A549 (cell line): Measurements from ENCODE around the gene PIP4K2A. TPM values are rescaled to one million over a fixed set of nuclear protein-coding genes. Genes with fewer than 3 reads are reported as not detected.

Source experiments
- ATAC-seq, 2 experiments: fragments of 200-7000 bp in 1 of 2; fragments of >200 bp in 1 of 2; cut with Nextera tagmentation in 1 of 2; cut with Tn5 transposase in 1 of 2; 3 replicates each; pipeline versions ENCODE4 v1.8.0 to v1.9.1; 2018 to 2020; ENCODE audit warnings: mild to moderate bottlenecking in 1 of 2, moderate library complexity in 1 of 2
- CTCF ChIA-PET: fragments of 300-600 bp; sonication (Branson Sonifier 250); formaldehyde crosslinking; extraction: SDS; loops from one replicate; lab custom pipeline; 2021; ENCODE audit warnings: antibody characterized with exemption, inconsistent platforms; lab: Yijun Ruan, JAX
- POLR2A ChIA-PET: fragments of 350-600 bp; formaldehyde crosslinking; extraction: SDS; loops from one replicate; lab custom pipeline; 2021; ENCODE audit warnings: antibody characterized with exemption, inconsistent platforms; lab: Yijun Ruan, JAX
- DNase-seq, 2 experiments: peaks; one replicate each; pipeline versions ENCODE4 v3.0.0 to v3.0.0-alpha.2; 2011 to 2016; ENCODE audit warnings: low read depth in 1 of 2, low spot score in 1 of 2
- FAIRE-seq: peaks from 2 replicates; lab custom pipeline; 2011; peaks lifted over from hg19 to GRCh38; lab: Jason Lieb, UNC
- H3K27ac ChIP-seq, 2 experiments: fragments of >200 bp; sonication (Bioruptor Twin); formaldehyde crosslinking; 3 replicates each; pipeline ENCODE4 v1.5.1; 2016 to 2017
- H3K4me1 ChIP-seq: fragments of >200 bp; sonication (Bioruptor Twin); formaldehyde crosslinking; 3 replicates; pipeline ENCODE4 v1.6.1; 2016
- H3K4me2 ChIP-seq: fragments of >200 bp; sonication (Bioruptor Twin); formaldehyde crosslinking; 3 replicates; pipeline ENCODE4 v1.6.1; 2016
- H3K4me3 ChIP-seq: fragments of >200 bp; sonication (Bioruptor Twin); formaldehyde crosslinking; 3 replicates; pipeline ENCODE4 v1.5.1; 2016
- H3K9me3 ChIP-seq: fragments of >200 bp; sonication (Bioruptor Twin); formaldehyde crosslinking; 3 replicates; pipeline ENCODE4 v1.6.1; 2016
- ATOH8 ChIP-seq: fragments of 250-450 bp; sonication (Bioruptor Pico); IDR thresholded peaks from 2 replicates; pipeline ENCODE4 v1.5.0; 2020; ENCODE audit warnings: low read depth, mild to moderate bottlenecking, moderate library complexity
- CHD2 ChIP-seq: fragments of 150-350 bp; IDR thresholded peaks from 2 replicates; pipeline ENCODE4 v1.6.1; 2014; ENCODE audit warnings: low read length; ENCODE audit not compliant: partially characterized antibody
- CHD4 ChIP-seq: fragments of 200-600 bp; sonication (generic); IDR thresholded peaks from 2 replicates; pipeline ENCODE4 v1.6.1; 2016; ENCODE audit warnings: antibody characterized with exemption, mild to moderate bottlenecking, borderline replicate concordance
- EHMT2 ChIP-seq: fragments of 200-600 bp; sonication (generic); IDR thresholded peaks from 2 replicates; pipeline ENCODE4 v1.6.1; 2016; ENCODE audit warnings: antibody characterized with exemption, low read depth, mild to moderate bottlenecking, moderate library complexity
- ESRRA ChIP-seq: fragments of 150-350 bp; IDR thresholded peaks from 2 replicates; pipeline ENCODE4 v1.6.1; 2014; ENCODE audit warnings: mild to moderate bottlenecking, low read length, borderline replicate concordance
- FOSL2 ChIP-seq, 2 experiments: fragments of 450-650 bp in 1 of 2; fragments of >200 bp in 1 of 2; sonication (Bioruptor Twin) in 1 of 2; formaldehyde crosslinking; IDR thresholded peaks; 2 replicates each; pipeline versions ENCODE4 v1.5.0 to v1.6.1; 2016 to 2020; ENCODE audit warnings: mild to moderate bottlenecking in 1 of 2, moderate library complexity in 1 of 2
- FOXS1 ChIP-seq: fragments of 250-450 bp; sonication (Bioruptor Pico); IDR thresholded peaks from 2 replicates; pipeline ENCODE4 v1.5.0; 2020; ENCODE audit warnings: mild to moderate bottlenecking, moderate library complexity
- GATA3 ChIP-seq: IDR thresholded peaks from 2 replicates; pipeline ENCODE4 v1.6.1; 2012; ENCODE audit warnings: borderline replicate concordance
- HDAC2 ChIP-seq: fragments of 200-600 bp; sonication (generic); IDR thresholded peaks from 2 replicates; pipeline ENCODE4 v1.6.1; 2016
- HOXA7 ChIP-seq: fragments of 250-450 bp; sonication (Bioruptor Pico); IDR thresholded peaks from 2 replicates; pipeline ENCODE4 v1.5.0; 2020; ENCODE audit warnings: mild to moderate bottlenecking, moderate library complexity
- HOXB13 ChIP-seq: fragments of 250-450 bp; sonication (Bioruptor Pico); IDR thresholded peaks from 2 replicates; pipeline ENCODE4 v1.5.0; 2020; ENCODE audit warnings: low read depth, mild to moderate bottlenecking, moderate library complexity
- HOXB5 ChIP-seq: fragments of 250-450 bp; sonication (Bioruptor Pico); IDR thresholded peaks from 2 replicates; pipeline ENCODE4 v1.5.0; 2020; ENCODE audit warnings: mild to moderate bottlenecking, moderate library complexity
- MAFK ChIP-seq: fragments of 450-650 bp; IDR thresholded peaks from 2 replicates; pipeline ENCODE4 v1.6.1; 2014; ENCODE audit not compliant: partially characterized antibody
- MAX ChIP-seq: IDR thresholded peaks from 2 replicates; pipeline ENCODE4 v1.6.1; 2012
- MAZ ChIP-seq: fragments of 150-350 bp; IDR thresholded peaks from 2 replicates; pipeline ENCODE4 v1.6.1; 2014; ENCODE audit warnings: antibody characterized with exemption, low read depth, low read length, borderline replicate concordance
- MYC ChIP-seq: IDR thresholded peaks from 2 replicates; pipeline ENCODE4 v1.6.1; 2012; ENCODE audit warnings: mild to moderate bottlenecking, inconsistent platforms, low read length, improper control_type of control experiment, borderline replicate concordance
- NPAS2 ChIP-seq: fragments of 250-450 bp; sonication (Bioruptor Pico); IDR thresholded peaks from 2 replicates; pipeline ENCODE4 v1.8.0; 2022; ENCODE audit warnings: mild to moderate bottlenecking, moderate library complexity, borderline replicate concordance
- POLR2AphosphoS2 ChIP-seq: conservative IDR thresholded peaks from 2 replicates; pipeline ENCODE4 v1.6.1; 2012; ENCODE audit warnings: low read length, improper control_type of control experiment, inconsistent platforms
- RARB ChIP-seq: fragments of 250-450 bp; sonication (Bioruptor Pico); IDR thresholded peaks from 2 replicates; pipeline ENCODE4 v1.8.0; 2021; ENCODE audit warnings: mild to moderate bottlenecking, moderate library complexity
- RCOR1 ChIP-seq: fragments of 150-350 bp; IDR thresholded peaks from 2 replicates; pipeline ENCODE4 v1.6.1; 2014; ENCODE audit warnings: antibody characterized with exemption, low read length, low read depth
- REST ChIP-seq: fragments of 200-600 bp; sonication (generic); IDR thresholded peaks from 2 replicates; pipeline ENCODE4 v1.6.1; 2016; ENCODE audit warnings: antibody characterized with exemption, mild to moderate bottlenecking, moderate library complexity
- SMC3 ChIP-seq: fragments of >200 bp; sonication (Bioruptor Twin); formaldehyde crosslinking; IDR thresholded peaks from 3 replicates; pipeline ENCODE4 v1.6.1; 2018; ENCODE audit warnings: inconsistent platforms
- TP53 ChIP-seq: fragments of 250-450 bp; sonication (Bioruptor Pico); IDR thresholded peaks from 2 replicates; pipeline ENCODE4 v1.5.0; 2021; ENCODE audit warnings: mild to moderate bottlenecking, moderate library complexity
- ZFP36 ChIP-seq: fragments of 450-650 bp; IDR thresholded peaks from 2 replicates; pipeline ENCODE4 v1.6.1; 2014; ENCODE audit warnings: borderline replicate concordance; ENCODE audit not compliant: partially characterized antibody
- ZSCAN20 ChIP-seq: fragments of 250-450 bp; sonication (Bioruptor Pico); IDR thresholded peaks from 2 replicates; pipeline ENCODE4 v1.8.0; 2022; ENCODE audit warnings: mild to moderate bottlenecking, moderate library complexity
- WGBS: methylation state at CpG from one replicate; pipeline ENCODE4 v1.1.6; 2017; ENCODE audit errors: missing lambda C conversion rate; 5-methylcytosine and 5-hydroxymethylcytosine counted together
- polyA plus RNA-seq, 4 experiments: library from polyadenylated mRNA; depleted of rRNA in 3 of 4; stranded (reverse); fragments of >200 nt; fragmentation: RNase III in 1 of 4; extraction: RNeasy Plus Mini Kit Qiagen cat#74134 plus additional on column Dnase treatment in 1 of 4; gene quantifications; 2 replicates in 3 of 4; 3 replicates in 1 of 4; pipeline ENCODE4 v1.2.3, GENCODE V29; 2011 to 2017

The PIP4K2A gene
- polyA plus RNA-seq, 2 of the 4 experiments (the other 2 are of a cell fraction): 23.1 to 24.0 TPM

- ChIA-PET POLR2A (no interaction called here), CTCF (no interaction called here)
- ATAC-seq (no peak), DNase-seq (no peak), FAIRE-seq (no peak)
- Histone ChIP-seq H3K4me2 (no peak overlapping the region), H3K27ac (no peak overlapping the region), H3K4me3 (no peak overlapping the region), H3K9me3 (no peaks in the 10 kb centered on the region), H3K4me1 (peaks cover 27% of the 10 kb centered on the region)
- WGBS: 90% methylated on average over 12 of the region's 12 CpGs
- no peak for TF ChIP-seq HOXB5 (CRISPR knock-in tag)
- TF ChIP-seq RCOR1: no peak
- no peak for TF ChIP-seq NPAS2 (CRISPR knock-in tag)
- TF ChIP-seq TP53 (CRISPR knock-in tag): no peak
- no peak for TF ChIP-seq EHMT2
- no peak for TF ChIP-seq MAX
- no peak for TF ChIP-seq MAZ
- no peak for TF ChIP-seq CHD4
- no peak for TF ChIP-seq CHD2
- no peak for TF ChIP-seq ZSCAN20 (CRISPR knock-in tag)
- TF ChIP-seq FOSL2 (IDR thresholded peaks at IDR 0.05): no peak
- TF ChIP-seq FOSL2 (CRISPR knock-in tag; IDR thresholded peaks at IDR 0.05): no peak
- TF ChIP-seq POLR2AphosphoS2: no peak
- no peak for TF ChIP-seq RARB (CRISPR knock-in tag)
- no peak for TF ChIP-seq ESRRA
- no peak for TF ChIP-seq MAFK
- TF ChIP-seq ATOH8 (CRISPR knock-in tag): no peak
- no peak for TF ChIP-seq GATA3
- TF ChIP-seq SMC3: no peak
- TF ChIP-seq, all 56 proteins: peak for 0
Observed at GRCh38 chr10:22651276-22651980, 63.0 kb downstream of the PIP4K2A start.

- no peak for FAIRE-seq
- no peak for DNase-seq
- CTCF ChIA-PET: no interaction called here
- H3K27ac ChIP-seq: no peak overlapping the region
- ATAC-seq: no peak
- no peak overlapping the region for H3K4me3 ChIP-seq
- TF ChIP-seq HOXA7 (no peak), MYC (no peak), ESRRA (no peak), FOXS1 (CRISPR knock-in tag) (no peak), RCOR1 (no peak), HDAC2 (no peak), RARB (CRISPR knock-in tag) (no peak), REST (no peak), HOXB13 (CRISPR knock-in tag) (no peak), FOSL2 (IDR thresholded peaks at IDR 0.05) (no peak), FOSL2 (CRISPR knock-in tag; IDR thresholded peaks at IDR 0.05) (no peak), ZFP36 (no peak)
- H3K4me1 ChIP-seq: peaks cover 14% of the 10 kb centered on the region
- H3K9me3 ChIP-seq: no peaks in the 10 kb centered on the region
- POLR2A ChIA-PET: no interaction called here
- WGBS: 81% methylated on average over 4 of the region's 4 CpGs
- H3K4me2 ChIP-seq: no peak overlapping the region
Observed at GRCh38 chr10:22649994-22650393, 64.4 kb downstream of the PIP4K2A start.
